ENCODE measurements around the gene TAAR8.

TAAR8 gene

DNA sequence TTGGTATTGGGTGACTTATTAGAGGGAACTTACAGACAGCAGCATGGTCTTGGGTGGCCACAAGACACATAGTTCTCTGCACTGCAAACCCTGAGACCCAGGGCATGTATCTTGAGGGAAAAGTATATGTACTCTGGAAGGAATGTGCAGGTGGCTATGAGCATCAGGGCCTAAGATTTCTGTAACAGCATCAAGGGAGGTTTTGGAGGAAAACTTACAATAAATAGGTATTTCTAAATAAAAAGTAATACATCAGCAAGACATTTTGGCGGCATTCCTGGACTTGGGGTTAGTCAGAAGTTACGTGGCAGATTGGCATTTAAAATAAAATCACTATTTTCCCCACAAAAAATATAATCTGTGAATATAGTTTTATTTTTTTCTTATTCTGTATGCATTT, 31.5 kb upstream of the TAAR8 start (continued):
- TF ChIP-seq, protein P1, sequence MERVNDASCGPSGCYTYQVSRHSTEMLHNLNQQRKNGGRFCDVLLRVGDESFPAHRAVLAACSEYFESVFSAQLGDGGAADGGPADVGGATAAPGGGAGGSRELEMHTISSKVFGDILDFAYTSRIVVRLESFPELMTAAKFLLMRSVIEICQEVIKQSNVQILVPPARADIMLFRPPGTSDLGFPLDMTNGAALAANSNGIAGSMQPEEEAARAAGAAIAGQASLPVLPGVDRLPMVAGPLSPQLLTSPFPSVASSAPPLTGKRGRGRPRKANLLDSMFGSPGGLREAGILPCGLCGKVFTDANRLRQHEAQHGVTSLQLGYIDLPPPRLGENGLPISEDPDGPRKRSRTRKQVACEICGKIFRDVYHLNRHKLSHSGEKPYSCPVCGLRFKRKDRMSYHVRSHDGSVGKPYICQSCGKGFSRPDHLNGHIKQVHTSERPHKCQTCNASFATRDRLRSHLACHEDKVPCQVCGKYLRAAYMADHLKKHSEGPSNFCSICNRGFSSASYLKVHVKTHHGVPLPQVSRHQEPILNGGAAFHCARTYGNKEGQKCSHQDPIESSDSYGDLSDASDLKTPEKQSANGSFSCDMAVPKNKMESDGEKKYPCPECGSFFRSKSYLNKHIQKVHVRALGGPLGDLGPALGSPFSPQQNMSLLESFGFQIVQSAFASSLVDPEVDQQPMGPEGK (CRISPR knock-in tag; IDR thresholded peaks at IDR 0.05; ENCODE audit: borderline replicate concordance), result no peak
- TF ChIP-seq BACH2 (CRISPR knock-in tag; IDR thresholded peaks at IDR 0.05; ENCODE audit: borderline replicate concordance), result no peak
- TF ChIP-seq GLIS3 (CRISPR knock-in tag; IDR thresholded peaks at IDR 0.05), result no peak
- TF ChIP-seq TCF4 (CRISPR knock-in tag; IDR thresholded peaks at IDR 0.05; ENCODE audit: borderline replicate concordance), result no peak
- TF ChIP-seq CREB5 (CRISPR knock-in tag; IDR thresholded peaks at IDR 0.05; ENCODE audit: low read depth), result no peak
- TF ChIP-seq OSR1 (CRISPR knock-in tag; IDR thresholded peaks at IDR 0.05), result no peak
- no peak for TF ChIP-seq ZNF70 (CRISPR knock-in tag; IDR thresholded peaks at IDR 0.05)

- ATAC-seq, result no peak
- TF ChIP-seq BACH2 (CRISPR knock-in tag; IDR thresholded peaks at IDR 0.05; ENCODE audit: borderline replicate concordance) (no peak), ZC3H10 (CRISPR knock-in tag; IDR thresholded peaks at IDR 0.05) (no peak), RARB (CRISPR knock-in tag; IDR thresholded peaks at IDR 0.05) (no peak), CREB5 (CRISPR knock-in tag; IDR thresholded peaks at IDR 0.05; ENCODE audit: low read depth) (no peak), ZNF565 (CRISPR knock-in tag; conservative IDR thresholded peaks at IDR 0.05; ENCODE audit: low read depth) (no peak), TOX (CRISPR knock-in tag; IDR thresholded peaks at IDR 0.05; ENCODE audit: borderline replicate concordance) (no peak), CSDC2 (CRISPR knock-in tag; IDR thresholded peaks at IDR 0.05) (no peak), ZFP30 (CRISPR knock-in tag; IDR thresholded peaks at IDR 0.05) (no peak), ZNF8 (CRISPR knock-in tag; IDR thresholded peaks at IDR 0.05) (no peak), TSHZ2 (CRISPR knock-in tag; IDR thresholded peaks at IDR 0.05) (no peak), CSRNP3 (CRISPR knock-in tag; IDR thresholded peaks at IDR 0.05) (no peak)
- TF ChIP-seq, protein P1 (CRISPR knock-in tag; IDR thresholded peaks at IDR 0.05; ENCODE audit: borderline replicate concordance), result no peak
Observed at GRCh38 chr6:132524646-132525045, 27.8 kb upstream of the TAAR8 start.

DNA sequence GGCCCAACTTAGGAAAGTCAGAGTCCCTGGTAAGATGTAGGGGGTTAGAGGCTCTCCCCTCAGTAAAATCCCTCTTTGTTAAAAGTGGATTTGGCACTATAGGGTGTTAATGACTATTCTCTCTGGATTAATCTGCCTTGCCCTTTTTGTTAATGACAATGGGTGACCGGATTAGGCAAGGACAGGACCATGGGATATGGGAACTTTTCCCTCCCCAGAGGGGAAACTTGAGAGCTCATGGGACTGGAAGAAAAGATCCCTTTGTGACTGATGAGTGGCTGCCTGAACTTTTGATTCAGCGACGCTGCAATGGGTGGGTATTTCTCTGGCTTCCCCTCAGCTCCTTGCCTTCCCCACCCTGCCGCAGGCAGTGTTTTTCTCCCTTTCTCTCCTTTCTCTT, 26.6 kb upstream of the TAAR8 start:
- no peak for ATAC-seq
- TF ChIP-seq ESRRG (CRISPR knock-in tag; IDR thresholded peaks at IDR 0.05), result no peak
- TF ChIP-seq ZNF565 (CRISPR knock-in tag; conservative IDR thresholded peaks at IDR 0.05; ENCODE audit: low read depth), result no peak
- no peak for TF ChIP-seq ZFP3 (CRISPR knock-in tag; IDR thresholded peaks at IDR 0.05)
- TF ChIP-seq CSRNP3 (CRISPR knock-in tag; IDR thresholded peaks at IDR 0.05), result no peak
- no peak for TF ChIP-seq CSDC2 (CRISPR knock-in tag; IDR thresholded peaks at IDR 0.05)
- no peak for TF ChIP-seq ZFP30 (CRISPR knock-in tag; IDR thresholded peaks at IDR 0.05)
- TF ChIP-seq ISL1 (CRISPR knock-in tag; IDR thresholded peaks at IDR 0.05), result no peak
- TF ChIP-seq TOX (CRISPR knock-in tag; IDR thresholded peaks at IDR 0.05; ENCODE audit: borderline replicate concordance), result no peak
- TF ChIP-seq RARB (CRISPR knock-in tag; IDR thresholded peaks at IDR 0.05), result no peak
- TF ChIP-seq TSHZ2 (CRISPR knock-in tag; IDR thresholded peaks at IDR 0.05), result no peak
- TF ChIP-seq BACH2 (CRISPR knock-in tag; IDR thresholded peaks at IDR 0.05; ENCODE audit: borderline replicate concordance), result no peak
- TF ChIP-seq POU6F1 (CRISPR knock-in tag; IDR thresholded peaks at IDR 0.05; ENCODE audit: borderline replicate concordance, low read depth), result no peak
